ENCODE measurements around the gene TIMM22.

Gene TIMM22

DNA sequence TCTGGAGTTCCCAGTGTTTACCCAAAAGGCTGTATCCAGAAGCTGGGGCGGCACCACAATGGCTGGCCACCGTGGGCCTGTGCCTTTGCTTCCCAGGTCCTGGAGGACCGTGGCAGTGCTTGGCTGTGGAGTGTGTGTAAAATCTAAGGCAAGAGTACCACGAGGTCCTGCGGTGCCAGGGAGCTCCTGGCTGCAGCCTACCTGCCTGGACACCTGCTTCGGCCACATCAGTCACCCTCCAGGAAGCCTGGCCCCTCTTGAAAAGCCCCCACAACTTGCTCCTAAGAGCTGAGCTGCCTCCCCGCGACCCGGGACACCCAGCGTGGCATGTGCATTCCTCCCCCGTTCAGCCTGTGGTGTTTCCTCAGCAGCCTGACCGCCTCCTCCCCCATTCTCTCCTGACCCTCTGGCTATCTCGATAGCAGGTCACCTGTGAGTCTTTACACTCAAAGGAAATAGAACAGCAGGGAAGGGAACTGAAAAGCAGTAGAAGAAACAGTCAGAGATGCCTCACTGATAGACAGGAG is 7.9 kb downstream of the TIMM22 start:
- no peak for TF ChIP-seq CSDC2 (CRISPR knock-in tag; IDR thresholded peaks at IDR 0.05)
- no peak for TF ChIP-seq ZC3H10 (CRISPR knock-in tag; IDR thresholded peaks at IDR 0.05)
- TF ChIP-seq ESRRG (CRISPR knock-in tag; IDR thresholded peaks at IDR 0.05): no peak
- TF ChIP-seq ZNF8 (CRISPR knock-in tag; IDR thresholded peaks at IDR 0.05): no peak
- no peak for TF ChIP-seq PPARA (CRISPR knock-in tag; IDR thresholded peaks at IDR 0.05; ENCODE audit: borderline replicate concordance)
- no peak for TF ChIP-seq TOX (CRISPR knock-in tag; IDR thresholded peaks at IDR 0.05; ENCODE audit: borderline replicate concordance)
- no peak for TF ChIP-seq SNAI2 (CRISPR knock-in tag; IDR thresholded peaks at IDR 0.05)
- TF ChIP-seq, protein P1, sequence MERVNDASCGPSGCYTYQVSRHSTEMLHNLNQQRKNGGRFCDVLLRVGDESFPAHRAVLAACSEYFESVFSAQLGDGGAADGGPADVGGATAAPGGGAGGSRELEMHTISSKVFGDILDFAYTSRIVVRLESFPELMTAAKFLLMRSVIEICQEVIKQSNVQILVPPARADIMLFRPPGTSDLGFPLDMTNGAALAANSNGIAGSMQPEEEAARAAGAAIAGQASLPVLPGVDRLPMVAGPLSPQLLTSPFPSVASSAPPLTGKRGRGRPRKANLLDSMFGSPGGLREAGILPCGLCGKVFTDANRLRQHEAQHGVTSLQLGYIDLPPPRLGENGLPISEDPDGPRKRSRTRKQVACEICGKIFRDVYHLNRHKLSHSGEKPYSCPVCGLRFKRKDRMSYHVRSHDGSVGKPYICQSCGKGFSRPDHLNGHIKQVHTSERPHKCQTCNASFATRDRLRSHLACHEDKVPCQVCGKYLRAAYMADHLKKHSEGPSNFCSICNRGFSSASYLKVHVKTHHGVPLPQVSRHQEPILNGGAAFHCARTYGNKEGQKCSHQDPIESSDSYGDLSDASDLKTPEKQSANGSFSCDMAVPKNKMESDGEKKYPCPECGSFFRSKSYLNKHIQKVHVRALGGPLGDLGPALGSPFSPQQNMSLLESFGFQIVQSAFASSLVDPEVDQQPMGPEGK (CRISPR knock-in tag; IDR thresholded peaks at IDR 0.05; ENCODE audit: borderline replicate concordance): no peak
- TF ChIP-seq, protein P2, sequence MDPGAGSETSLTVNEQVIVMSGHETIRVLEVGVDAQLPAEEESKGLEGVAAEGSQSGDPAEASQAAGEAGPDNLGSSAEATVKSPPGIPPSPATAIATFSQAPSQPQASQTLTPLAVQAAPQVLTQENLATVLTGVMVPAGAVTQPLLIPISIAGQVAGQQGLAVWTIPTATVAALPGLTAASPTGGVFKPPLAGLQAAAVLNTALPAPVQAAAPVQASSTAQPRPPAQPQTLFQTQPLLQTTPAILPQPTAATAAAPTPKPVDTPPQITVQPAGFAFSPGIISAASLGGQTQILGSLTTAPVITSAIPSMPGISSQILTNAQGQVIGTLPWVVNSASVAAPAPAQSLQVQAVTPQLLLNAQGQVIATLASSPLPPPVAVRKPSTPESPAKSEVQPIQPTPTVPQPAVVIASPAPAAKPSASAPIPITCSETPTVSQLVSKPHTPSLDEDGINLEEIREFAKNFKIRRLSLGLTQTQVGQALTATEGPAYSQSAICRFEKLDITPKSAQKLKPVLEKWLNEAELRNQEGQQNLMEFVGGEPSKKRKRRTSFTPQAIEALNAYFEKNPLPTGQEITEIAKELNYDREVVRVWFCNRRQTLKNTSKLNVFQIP (CRISPR knock-in tag; IDR thresholded peaks at IDR 0.05; ENCODE audit: borderline replicate concordance, low read depth): no peak
- TF ChIP-seq, protein P3, sequence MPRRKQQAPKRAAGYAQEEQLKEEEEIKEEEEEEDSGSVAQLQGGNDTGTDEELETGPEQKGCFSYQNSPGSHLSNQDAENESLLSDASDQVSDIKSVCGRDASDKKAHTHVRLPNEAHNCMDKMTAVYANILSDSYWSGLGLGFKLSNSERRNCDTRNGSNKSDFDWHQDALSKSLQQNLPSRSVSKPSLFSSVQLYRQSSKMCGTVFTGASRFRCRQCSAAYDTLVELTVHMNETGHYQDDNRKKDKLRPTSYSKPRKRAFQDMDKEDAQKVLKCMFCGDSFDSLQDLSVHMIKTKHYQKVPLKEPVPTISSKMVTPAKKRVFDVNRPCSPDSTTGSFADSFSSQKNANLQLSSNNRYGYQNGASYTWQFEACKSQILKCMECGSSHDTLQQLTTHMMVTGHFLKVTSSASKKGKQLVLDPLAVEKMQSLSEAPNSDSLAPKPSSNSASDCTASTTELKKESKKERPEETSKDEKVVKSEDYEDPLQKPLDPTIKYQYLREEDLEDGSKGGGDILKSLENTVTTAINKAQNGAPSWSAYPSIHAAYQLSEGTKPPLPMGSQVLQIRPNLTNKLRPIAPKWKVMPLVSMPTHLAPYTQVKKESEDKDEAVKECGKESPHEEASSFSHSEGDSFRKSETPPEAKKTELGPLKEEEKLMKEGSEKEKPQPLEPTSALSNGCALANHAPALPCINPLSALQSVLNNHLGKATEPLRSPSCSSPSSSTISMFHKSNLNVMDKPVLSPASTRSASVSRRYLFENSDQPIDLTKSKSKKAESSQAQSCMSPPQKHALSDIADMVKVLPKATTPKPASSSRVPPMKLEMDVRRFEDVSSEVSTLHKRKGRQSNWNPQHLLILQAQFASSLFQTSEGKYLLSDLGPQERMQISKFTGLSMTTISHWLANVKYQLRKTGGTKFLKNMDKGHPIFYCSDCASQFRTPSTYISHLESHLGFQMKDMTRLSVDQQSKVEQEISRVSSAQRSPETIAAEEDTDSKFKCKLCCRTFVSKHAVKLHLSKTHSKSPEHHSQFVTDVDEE (CRISPR knock-in tag; IDR thresholded peaks at IDR 0.05): no peak
- TF ChIP-seq, protein P4, sequence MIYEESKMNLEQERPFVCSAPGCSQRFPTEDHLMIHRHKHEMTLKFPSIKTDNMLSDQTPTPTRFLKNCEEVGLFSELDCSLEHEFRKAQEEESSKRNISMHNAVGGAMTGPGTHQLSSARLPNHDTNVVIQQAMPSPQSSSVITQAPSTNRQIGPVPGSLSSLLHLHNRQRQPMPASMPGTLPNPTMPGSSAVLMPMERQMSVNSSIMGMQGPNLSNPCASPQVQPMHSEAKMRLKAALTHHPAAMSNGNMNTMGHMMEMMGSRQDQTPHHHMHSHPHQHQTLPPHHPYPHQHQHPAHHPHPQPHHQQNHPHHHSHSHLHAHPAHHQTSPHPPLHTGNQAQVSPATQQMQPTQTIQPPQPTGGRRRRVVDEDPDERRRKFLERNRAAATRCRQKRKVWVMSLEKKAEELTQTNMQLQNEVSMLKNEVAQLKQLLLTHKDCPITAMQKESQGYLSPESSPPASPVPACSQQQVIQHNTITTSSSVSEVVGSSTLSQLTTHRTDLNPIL (CRISPR knock-in tag; IDR thresholded peaks at IDR 0.05; ENCODE audit: low read depth): no peak
- TF ChIP-seq ISL1 (CRISPR knock-in tag; IDR thresholded peaks at IDR 0.05): no peak
- no peak for TF ChIP-seq ZFP30 (CRISPR knock-in tag; IDR thresholded peaks at IDR 0.05)
- TF ChIP-seq, protein P5, sequence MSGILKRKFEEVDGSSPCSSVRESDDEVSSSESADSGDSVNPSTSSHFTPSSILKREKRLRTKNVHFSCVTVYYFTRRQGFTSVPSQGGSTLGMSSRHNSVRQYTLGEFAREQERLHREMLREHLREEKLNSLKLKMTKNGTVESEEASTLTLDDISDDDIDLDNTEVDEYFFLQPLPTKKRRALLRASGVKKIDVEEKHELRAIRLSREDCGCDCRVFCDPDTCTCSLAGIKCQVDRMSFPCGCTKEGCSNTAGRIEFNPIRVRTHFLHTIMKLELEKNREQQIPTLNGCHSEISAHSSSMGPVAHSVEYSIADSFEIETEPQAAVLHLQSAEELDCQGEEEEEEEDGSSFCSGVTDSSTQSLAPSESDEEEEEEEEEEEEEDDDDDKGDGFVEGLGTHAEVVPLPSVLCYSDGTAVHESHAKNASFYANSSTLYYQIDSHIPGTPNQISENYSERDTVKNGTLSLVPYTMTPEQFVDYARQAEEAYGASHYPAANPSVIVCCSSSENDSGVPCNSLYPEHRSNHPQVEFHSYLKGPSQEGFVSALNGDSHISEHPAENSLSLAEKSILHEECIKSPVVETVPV (CRISPR knock-in tag; IDR thresholded peaks at IDR 0.05): no peak
- no peak for TF ChIP-seq ZFP3 (CRISPR knock-in tag; IDR thresholded peaks at IDR 0.05)
- TF ChIP-seq RARB (CRISPR knock-in tag; IDR thresholded peaks at IDR 0.05): no peak
- no peak for TF ChIP-seq TCF4 (CRISPR knock-in tag; IDR thresholded peaks at IDR 0.05; ENCODE audit: borderline replicate concordance)

DNA sequence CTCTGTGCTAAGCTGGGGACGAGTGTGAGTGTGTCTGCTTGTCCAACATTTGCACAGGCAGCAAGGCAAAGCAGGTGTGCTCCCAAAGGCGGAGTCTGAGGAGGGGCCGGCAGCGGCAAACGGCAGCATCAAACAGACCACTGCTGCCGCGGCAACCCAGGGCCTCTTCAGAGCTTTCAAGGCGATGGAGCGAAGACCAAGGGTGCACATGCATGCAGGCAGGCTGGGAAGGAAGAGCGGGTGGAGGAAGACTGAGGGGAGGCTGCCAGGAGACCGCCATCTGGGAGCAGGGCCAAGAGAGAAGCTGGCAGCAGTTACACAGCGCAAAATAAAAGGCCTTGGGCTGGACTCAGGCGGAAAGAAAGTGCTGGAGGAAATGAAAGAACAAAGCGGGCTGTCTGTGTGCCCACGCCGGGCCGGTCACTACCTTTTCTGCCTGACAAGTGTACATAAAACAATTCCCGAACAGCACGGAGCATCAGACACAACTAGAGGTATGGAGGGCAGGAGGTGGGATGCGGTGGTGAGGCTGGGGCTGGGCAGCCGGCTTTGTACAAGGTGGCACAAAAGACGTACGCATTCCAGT is 8.5 kb downstream of the TIMM22 start:
- peak; percentile 48 for ATAC-seq
- TF ChIP-seq ESRRG (CRISPR knock-in tag; IDR thresholded peaks at IDR 0.05) (no peak), TCF4 (CRISPR knock-in tag; IDR thresholded peaks at IDR 0.05; ENCODE audit: borderline replicate concordance) (no peak), SNAI2 (CRISPR knock-in tag; IDR thresholded peaks at IDR 0.05) (no peak), TOX (CRISPR knock-in tag; IDR thresholded peaks at IDR 0.05; ENCODE audit: borderline replicate concordance) (no peak), OSR1 (CRISPR knock-in tag; IDR thresholded peaks at IDR 0.05) (no peak), ZFP30 (CRISPR knock-in tag; IDR thresholded peaks at IDR 0.05) (no peak), ZFP3 (CRISPR knock-in tag; IDR thresholded peaks at IDR 0.05) (no peak), CSDC2 (CRISPR knock-in tag; IDR thresholded peaks at IDR 0.05) (no peak), RARB (CRISPR knock-in tag; IDR thresholded peaks at IDR 0.05) (no peak), ZNF8 (CRISPR knock-in tag; IDR thresholded peaks at IDR 0.05) (no peak)
- TF ChIP-seq, protein P1 (CRISPR knock-in tag; IDR thresholded peaks at IDR 0.05; ENCODE audit: borderline replicate concordance): no peak
- TF ChIP-seq, protein P4 (CRISPR knock-in tag; IDR thresholded peaks at IDR 0.05; ENCODE audit: low read depth): no peak

More for the DNA sequence above, 7.9 kb downstream of the TIMM22 start:
- no peak for ATAC-seq
